DND-41 (cell line): ENCODE results near the gene EHMT1.

ENCODE experiments used
- ATAC-seq: fragments of 200-7000 bp; cut with Tn5 transposase; 3 replicates; pipeline ENCODE4 v1.9.1; 2021; ENCODE audit warnings: low read depth; ENCODE audit not compliant: insufficient read depth
- DNase-seq: peaks from one replicate; pipeline ENCODE4 v3.0.0-alpha.2; 2020
- H2AFZ ChIP-seq: 2 replicates; pipeline ENCODE4 v1.6.0; 2012; ENCODE audit warnings: low read depth, low read length
- H3K27ac ChIP-seq: 2 replicates; pipeline ENCODE4 v1.5.1; 2012; ENCODE audit warnings: low read length, inconsistent platforms
- H3K27me3 ChIP-seq: fragments of 200-600 bp; sonication (generic); 2 replicates; pipeline ENCODE4 v1.6.0; 2012; ENCODE audit warnings: low read length, mild to moderate bottlenecking, inconsistent platforms; ENCODE audit not compliant: insufficient read depth, poor library complexity
- H3K36me3 ChIP-seq: 2 replicates; pipeline ENCODE4 v1.5.1; 2012; ENCODE audit warnings: low read length, inconsistent platforms; ENCODE audit not compliant: insufficient read depth
- H3K4me1 ChIP-seq: 2 replicates; pipeline ENCODE4 v1.5.1; 2012; ENCODE audit warnings: mild to moderate bottlenecking, low read length; ENCODE audit not compliant: insufficient read depth
- H3K4me2 ChIP-seq: 2 replicates; pipeline ENCODE4 v1.6.0; 2012; ENCODE audit warnings: mild to moderate bottlenecking, moderate library complexity, low read length, inconsistent platforms; ENCODE audit not compliant: insufficient read depth
- H3K4me3 ChIP-seq, 2 experiments: fragments of 200-600 bp in 1 of 2; shearing (Covaris generic) in 1 of 2; 2 replicates each; pipeline ENCODE4 v1.5.1; 2012 to 2016; ENCODE audit warnings: inconsistent platforms in 2 of 2, low read length in 2 of 2, mild to moderate bottlenecking in 2 of 2, low read depth in 1 of 2, moderate library complexity in 1 of 2
- H3K79me2 ChIP-seq: 2 replicates; pipeline ENCODE4 v1.6.0; 2012; ENCODE audit warnings: low read length, inconsistent platforms; ENCODE audit not compliant: insufficient read depth
- H3K9ac ChIP-seq: 2 replicates; pipeline ENCODE4 v1.6.0; 2012; ENCODE audit warnings: low read depth, mild to moderate bottlenecking, inconsistent platforms, low read length, moderate library complexity
- H3K9me3 ChIP-seq: 2 replicates; pipeline ENCODE4 v1.5.1; 2012; ENCODE audit warnings: low read length, moderate library complexity, mild to moderate bottlenecking, inconsistent platforms; ENCODE audit not compliant: insufficient read depth, severe bottlenecking
- H4K20me1 ChIP-seq: 2 replicates; pipeline ENCODE4 v1.6.0; 2012; ENCODE audit warnings: low read length; ENCODE audit not compliant: insufficient read depth
- EZH2 ChIP-seq: IDR thresholded peaks from 3 replicates; pipeline ENCODE4 v1.6.1; 2012; ENCODE audit warnings: borderline replicate concordance, low read depth, mild to moderate bottlenecking, moderate library complexity, low read length, inconsistent platforms; ENCODE audit not compliant: severe bottlenecking
- TF ChIP-seq, protein P1 (sequence below): IDR thresholded peaks from 2 replicates; pipeline ENCODE4 v1.5.1; 2012; ENCODE audit warnings: borderline replicate concordance, low read length, moderate library complexity, mild to moderate bottlenecking; ENCODE audit not compliant: poor library complexity, severe bottlenecking; ENCODE audit errors: extremely low read depth

The EHMT1 gene

DNA sequence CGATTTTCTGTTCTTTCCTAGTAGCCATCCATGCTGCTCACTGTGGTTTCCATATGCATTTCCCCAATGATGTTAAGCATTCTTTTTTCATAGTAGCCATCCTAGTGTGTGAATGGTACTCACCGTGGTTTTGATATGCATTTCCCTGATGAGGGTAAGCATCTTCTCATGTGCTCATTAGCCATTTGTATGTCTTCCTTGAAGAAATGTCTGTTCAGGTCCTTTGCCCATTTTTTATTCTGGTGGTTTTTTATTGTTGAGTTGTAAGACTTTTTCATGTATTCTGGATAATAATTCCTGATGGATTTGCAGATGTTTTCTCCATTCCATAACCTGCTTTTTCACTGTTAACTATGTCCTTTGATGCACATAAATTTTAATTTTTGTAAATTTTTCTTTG is 108.0 kb downstream of the EHMT1 start:
- Histone ChIP-seq H3K27ac (no peak overlapping the region), H3K4me3 (no peak overlapping the region), H3K4me1 (no peaks in the 10 kb centered on the region), H3K27me3 (no peaks in the 10 kb centered on the region), H3K9ac (no peak overlapping the region), H4K20me1 (peaks cover 11% of the 10 kb centered on the region), H2AFZ (no peak overlapping the region), H3K4me2 (no peak overlapping the region), H3K79me2 (peaks cover 53% of the 10 kb centered on the region), H3K36me3 (peaks cover 79% of the 10 kb centered on the region), H3K9me3 (peaks cover 6% of the 10 kb centered on the region)
- no peak for TF ChIP-seq EZH2
- TF ChIP-seq, protein P1, sequence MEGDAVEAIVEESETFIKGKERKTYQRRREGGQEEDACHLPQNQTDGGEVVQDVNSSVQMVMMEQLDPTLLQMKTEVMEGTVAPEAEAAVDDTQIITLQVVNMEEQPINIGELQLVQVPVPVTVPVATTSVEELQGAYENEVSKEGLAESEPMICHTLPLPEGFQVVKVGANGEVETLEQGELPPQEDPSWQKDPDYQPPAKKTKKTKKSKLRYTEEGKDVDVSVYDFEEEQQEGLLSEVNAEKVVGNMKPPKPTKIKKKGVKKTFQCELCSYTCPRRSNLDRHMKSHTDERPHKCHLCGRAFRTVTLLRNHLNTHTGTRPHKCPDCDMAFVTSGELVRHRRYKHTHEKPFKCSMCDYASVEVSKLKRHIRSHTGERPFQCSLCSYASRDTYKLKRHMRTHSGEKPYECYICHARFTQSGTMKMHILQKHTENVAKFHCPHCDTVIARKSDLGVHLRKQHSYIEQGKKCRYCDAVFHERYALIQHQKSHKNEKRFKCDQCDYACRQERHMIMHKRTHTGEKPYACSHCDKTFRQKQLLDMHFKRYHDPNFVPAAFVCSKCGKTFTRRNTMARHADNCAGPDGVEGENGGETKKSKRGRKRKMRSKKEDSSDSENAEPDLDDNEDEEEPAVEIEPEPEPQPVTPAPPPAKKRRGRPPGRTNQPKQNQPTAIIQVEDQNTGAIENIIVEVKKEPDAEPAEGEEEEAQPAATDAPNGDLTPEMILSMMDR = no peak
- ATAC-seq (no peak), DNase-seq (no peak)

DNA sequence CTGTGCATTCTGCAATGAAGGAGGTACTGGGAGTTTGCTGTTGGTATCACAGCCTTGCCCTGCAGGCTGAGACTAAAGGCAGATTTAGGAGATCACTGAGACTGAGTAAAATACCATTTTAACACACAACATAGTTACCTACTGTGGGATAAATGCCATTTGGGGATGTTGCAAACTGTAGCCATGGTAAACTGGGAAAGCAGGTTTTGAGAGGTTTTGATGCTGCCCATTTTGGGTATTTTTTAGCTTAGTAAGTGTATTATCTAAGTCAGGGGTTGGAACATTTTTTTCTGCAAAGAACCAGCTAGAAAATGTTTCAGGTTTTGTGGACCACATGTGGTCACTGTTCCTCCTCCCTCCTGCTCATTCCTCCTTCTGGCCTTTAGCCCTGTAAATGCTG is 108.9 kb downstream of the EHMT1 start:
- no peaks in the 10 kb centered on the region for H3K27me3 ChIP-seq
- no peak overlapping the region for H3K9ac ChIP-seq
- peaks cover 84% of the 10 kb centered on the region for H3K36me3 ChIP-seq
- H4K20me1 ChIP-seq = peaks cover 11% of the 10 kb centered on the region
- ATAC-seq (no peak), DNase-seq (no peak)
- TF ChIP-seq EZH2 = no peak
- TF ChIP-seq, protein P1 = no peak
- peaks cover 45% of the 10 kb centered on the region for H3K79me2 ChIP-seq
- H3K4me1 ChIP-seq = no peaks in the 10 kb centered on the region
- H3K27ac ChIP-seq = no peak overlapping the region
- H3K4me2 ChIP-seq = no peak overlapping the region
- H3K4me3 ChIP-seq = no peak overlapping the region
- H3K9me3 ChIP-seq = peaks cover 15% of the 10 kb centered on the region
- no peak overlapping the region for H2AFZ ChIP-seq

DNA sequence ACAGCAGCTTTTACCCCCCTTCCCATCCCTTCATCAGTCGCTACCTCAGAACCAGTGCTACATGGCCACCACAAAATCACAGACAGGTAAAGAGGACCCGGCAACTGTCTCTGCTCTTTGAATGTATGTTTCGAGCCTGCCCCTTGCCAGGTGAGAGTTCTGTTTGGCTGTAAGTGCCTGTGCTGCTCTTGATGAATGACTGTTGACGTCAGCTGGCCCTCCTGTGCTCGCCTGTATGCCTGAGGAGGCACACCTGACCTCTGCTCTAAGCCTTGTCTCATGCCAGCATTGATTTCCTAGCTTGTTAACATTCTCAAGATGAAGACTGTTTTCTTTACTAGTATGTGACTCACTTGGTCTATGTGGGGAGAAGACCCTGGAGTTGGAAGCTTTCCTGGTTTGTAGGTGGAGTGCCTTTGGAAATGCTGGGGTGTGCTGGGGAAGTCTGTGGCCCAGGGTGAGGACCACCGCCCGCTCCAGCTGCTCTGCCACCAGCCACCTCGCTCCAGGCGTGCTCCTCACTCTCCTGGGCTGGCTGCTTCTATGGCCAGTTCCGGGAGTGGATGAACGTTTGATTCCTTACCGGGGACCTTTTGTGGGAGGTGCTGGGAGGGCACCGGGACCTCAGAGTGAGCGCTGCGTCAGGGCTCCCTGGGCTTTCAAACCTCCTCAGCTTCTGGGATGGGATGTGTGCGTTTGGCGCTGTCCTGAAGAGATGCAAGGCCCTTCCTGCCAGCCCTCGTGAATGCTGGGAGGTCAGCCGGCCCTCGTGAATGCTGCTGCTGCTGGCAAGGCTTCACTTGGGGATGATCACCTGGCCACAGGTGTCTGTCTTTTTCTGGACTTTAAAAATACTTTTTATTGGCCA is 109.9 kb downstream of the EHMT1 start:
- Histone ChIP-seq H3K4me1 (no peaks in the 10 kb centered on the region), H3K4me3 (no peak overlapping the region), H3K4me2 (no peak overlapping the region), H3K9ac (no peak overlapping the region), H3K27me3 (no peaks in the 10 kb centered on the region), H2AFZ (no peak overlapping the region), H3K79me2 (peaks cover 42% of the 10 kb centered on the region), H3K27ac (no peak overlapping the region), H4K20me1 (peaks cover 11% of the 10 kb centered on the region), H3K36me3 (peaks cover 91% of the 10 kb centered on the region), H3K9me3 (peaks cover 25% of the 10 kb centered on the region)
- DNase-seq (no peak), ATAC-seq (no peak)
- no peak for TF ChIP-seq EZH2
- TF ChIP-seq, protein P1 = no peak
